HCT116 (cell line): ENCODE data around the gene TBL1X. TPM values are rescaled to one million over a fixed set of nuclear protein-coding genes. Genes with fewer than 3 reads are reported as not detected.

Experiments
- ATAC-seq: fragments of 200-7000 bp; cut with Tn5 transposase; 2 replicates; pipeline ENCODE4 v1.9.1; 2020; ENCODE audit warnings: mild to moderate bottlenecking, moderate library complexity
- BruUV-seq: library from RNA; stranded (reverse); fragments of 400-500 nt; replicated peaks from 2 replicates; lab custom pipeline; 2021; lab: Mats Ljungman, UMichigan
- CTCF ChIA-PET: fragments of 300-600 bp; sonication (Branson Sonifier 250); formaldehyde crosslinking; loops from one replicate; lab custom pipeline; 2021; ENCODE audit warnings: antibody characterized with exemption; lab: Charles Lee
- POLR2A ChIA-PET: fragments of 300-600, 350-600 bp; sonication (Branson Sonifier 250); formaldehyde crosslinking; loops from one replicate; lab custom pipeline; 2021; ENCODE audit warnings: antibody characterized with exemption; lab: Charles Lee
- RAD21 ChIA-PET, 2 experiments: fragments of 300-600 bp; sonication (Branson Sonifier 250); formaldehyde crosslinking; loops; one replicate each; lab custom pipeline; 2023; ENCODE audit warnings: low total read pairs in 2 of 2; ENCODE audit not compliant: uncharacterized antibody in 2 of 2, unreplicated experiment in 2 of 2, low non-redundant PET in 1 of 2; lab: Charles Lee
- DNase-seq: peaks from one replicate; pipeline ENCODE4 v3.0.0-alpha.2; 2010; ENCODE audit warnings: low read depth, low spot score
- H2AFZ ChIP-seq: fragments of 200-600 bp; shearing (Covaris generic), sonication (generic); 2 replicates; pipeline ENCODE4 v1.6.1; 2017; ENCODE audit warnings: low read depth, mixed run types, mixed read lengths, antibody characterized with exemption, low read length; ENCODE audit not compliant: poor library complexity, severe bottlenecking
- H3K27ac ChIP-seq: 2 replicates; pipeline ENCODE4 v1.5.1; 2012; ENCODE audit warnings: low read depth, low read length
- H3K27me3 ChIP-seq: fragments of 200-600 bp; sonication (generic); 2 replicates; pipeline ENCODE4 v1.6.1; 2016; ENCODE audit warnings: mixed run types, low read length, mixed read lengths; ENCODE audit not compliant: insufficient read depth
- H3K36me3 ChIP-seq, 2 experiments: fragments of 200-500 bp in 1 of 2; fragments of 200-600 bp in 1 of 2; sonication (Bioruptor generic) in 1 of 2; sonication (generic) in 1 of 2; 2 replicates each; pipeline versions ENCODE4 v1.5.1 to v1.6.1; 2014 to 2016; ENCODE audit warnings: low read length in 2 of 2, inconsistent platforms in 1 of 2, mixed read lengths in 1 of 2, mixed run types in 1 of 2; ENCODE audit not compliant: insufficient read depth in 2 of 2, control insufficient read depth in 1 of 2
- H3K4me1 ChIP-seq, 2 experiments: fragments of 200-600 bp in 1 of 2; sonication (generic) in 1 of 2; 2 replicates each; pipeline versions ENCODE4 v1.5.1 to v1.6.1; 2012 to 2017; ENCODE audit warnings: low read length in 2 of 2, inconsistent platforms in 1 of 2, mild to moderate bottlenecking in 1 of 2, mixed read lengths in 1 of 2, mixed run types in 1 of 2, moderate library complexity in 1 of 2; ENCODE audit not compliant: insufficient read depth in 2 of 2, control insufficient read depth in 1 of 2
- H3K4me2 ChIP-seq: fragments of 200-600 bp; sonication (generic); 2 replicates; pipeline ENCODE4 v1.6.1; 2017; ENCODE audit warnings: mixed run types, low read length, mixed read lengths
- H3K4me3 ChIP-seq, 2 experiments: fragments of 200-600 bp in 1 of 2; sonication (generic) in 1 of 2; replicated peaks in 1 of 2; 2 replicates each; pipeline ENCODE4 v1.5.1; 2011 to 2016; ENCODE audit warnings: low read length in 2 of 2, control low read depth in 1 of 2, low read depth in 1 of 2, mild to moderate bottlenecking in 1 of 2, mixed read lengths in 1 of 2, mixed run types in 1 of 2
- H3K79me2 ChIP-seq: fragments of 200-600 bp; sonication (generic); 2 replicates; pipeline ENCODE4 v1.6.1; 2017; ENCODE audit warnings: mild to moderate bottlenecking, mixed run types, low read length, moderate library complexity, mixed read lengths; ENCODE audit not compliant: insufficient read depth
- H3K9ac ChIP-seq: fragments of 200-600 bp; sonication (generic); 2 replicates; pipeline ENCODE4 v1.6.1; 2016; ENCODE audit warnings: low read length, mixed read lengths
- H3K9me2 ChIP-seq: fragments of 200-600 bp; sonication (generic), shearing (Covaris generic); 2 replicates; pipeline ENCODE4 v1.6.1; 2017; ENCODE audit warnings: mixed run types, mild to moderate bottlenecking, moderate library complexity; ENCODE audit not compliant: insufficient read depth
- H3K9me3 ChIP-seq, 2 experiments: fragments of 200-500 bp in 1 of 2; fragments of 200-600 bp in 1 of 2; sonication (Bioruptor generic) in 1 of 2; sonication (generic) in 1 of 2; 2 replicates each; pipeline ENCODE4 v1.6.1; 2014 to 2017; ENCODE audit warnings: low read length in 2 of 2, mixed read lengths in 2 of 2, inconsistent platforms in 1 of 2, low read depth in 1 of 2, mild to moderate bottlenecking in 1 of 2, mixed run types in 1 of 2, moderate library complexity in 1 of 2; ENCODE audit not compliant: control insufficient read depth in 1 of 2, insufficient read depth in 1 of 2
- H4K20me1 ChIP-seq: fragments of 200-600 bp; sonication (generic), shearing (Covaris generic); 2 replicates; pipeline ENCODE4 v1.6.1; 2017; ENCODE audit warnings: mixed run types, mild to moderate bottlenecking, moderate library complexity; ENCODE audit not compliant: insufficient read depth
- CBX3 ChIP-seq: IDR thresholded peaks from 2 replicates; pipeline ENCODE4 v1.6.1; 2012; ENCODE audit warnings: low read depth
- CEBPB ChIP-seq: IDR thresholded peaks from 2 replicates; pipeline ENCODE4 v1.6.1; 2012; ENCODE audit warnings: low read depth
- EGR1 ChIP-seq: IDR thresholded peaks from 2 replicates; pipeline ENCODE4 v1.6.1; 2012; ENCODE audit warnings: low read depth
- ELF1 ChIP-seq: IDR thresholded peaks from 2 replicates; pipeline ENCODE4 v1.6.1; 2012; ENCODE audit warnings: low read depth, borderline replicate concordance
- EZH2 ChIP-seq: fragments of 200-600 bp; sonication (generic); IDR thresholded peaks from 2 replicates; pipeline ENCODE4 v1.6.1; 2017; ENCODE audit warnings: antibody characterized with exemption, mixed run types
- EZH2phosphoT487 ChIP-seq: fragments of 200-600 bp; IDR thresholded peaks from 2 replicates; pipeline ENCODE4 v1.6.1; 2018; ENCODE audit warnings: antibody characterized with exemption, borderline replicate concordance
- JUND ChIP-seq: IDR thresholded peaks from 2 replicates; pipeline ENCODE4 v1.6.1; 2012
- MAX ChIP-seq: IDR thresholded peaks from 2 replicates; pipeline ENCODE4 v1.6.1; 2012
- POLR2A ChIP-seq: IDR thresholded peaks from 2 replicates; pipeline ENCODE4 v1.7.0; 2011; ENCODE audit warnings: borderline replicate concordance; ENCODE audit not compliant: insufficient read depth, insufficient read length; ENCODE audit errors: extremely low read depth
- SIN3A ChIP-seq: IDR thresholded peaks from 2 replicates; pipeline ENCODE4 v1.6.1; 2012; ENCODE audit warnings: low read depth
- SP1 ChIP-seq: IDR thresholded peaks from 2 replicates; pipeline ENCODE4 v1.6.1; 2012; ENCODE audit warnings: low read depth
- SRF ChIP-seq: IDR thresholded peaks from 2 replicates; pipeline ENCODE4 v1.6.1; 2012; ENCODE audit warnings: low read depth
- ZBTB33 ChIP-seq: IDR thresholded peaks from 2 replicates; pipeline ENCODE4 v1.6.1; 2011; ENCODE audit warnings: mild to moderate bottlenecking, low read length, moderate library complexity; ENCODE audit not compliant: insufficient replicate concordance; ENCODE audit errors: extremely low read depth
- ZNF274 ChIP-seq: fragments of 200-500 bp; sonication (Bioruptor generic); IDR thresholded peaks from 2 replicates; pipeline ENCODE4 v1.6.1; 2014; ENCODE audit warnings: mild to moderate bottlenecking, low read depth, low read length, inconsistent platforms
- intact Hi-C: fragments of 100-400 bp; cut with micrococcal nuclease; formaldehyde crosslinking; loops from 2 replicates; pipeline ENCODE4 v1.10.0; 2022
- total RNA-seq: library from RNA; stranded (reverse); gene quantifications from one replicate; pipeline ENCODE4 v1.2.1, GENCODE V29; 2021; ENCODE audit not compliant: unreplicated experiment
- TF ChIP-seq, protein P1 (sequence below): IDR thresholded peaks from 2 replicates; pipeline ENCODE4 v1.6.1; 2012
- TF ChIP-seq, protein P2 (sequence below), 3 experiments: fragments of 200-600 bp in 1 of 3; sonication (generic) in 1 of 3; IDR thresholded peaks in 2 of 3; conservative IDR thresholded peaks in 1 of 3; 2 replicates each; pipeline ENCODE4 v1.5.1; 2012 to 2017; ENCODE audit warnings: low read depth in 2 of 3, low read length in 2 of 3, antibody characterized with exemption in 1 of 3, borderline replicate concordance in 1 of 3, control low read depth in 1 of 3, mild to moderate bottlenecking in 1 of 3, mixed read lengths in 1 of 3, mixed run types in 1 of 3, moderate library complexity in 1 of 3; ENCODE audit not compliant: insufficient read depth in 1 of 3
- TF ChIP-seq, protein P3 (sequence below): IDR thresholded peaks from 2 replicates; pipeline ENCODE4 v1.6.1; 2012; ENCODE audit warnings: low read depth

TBL1X gene
- total RNA-seq, 1 experiment from 2014 or later: 37.8 TPM

DNA sequence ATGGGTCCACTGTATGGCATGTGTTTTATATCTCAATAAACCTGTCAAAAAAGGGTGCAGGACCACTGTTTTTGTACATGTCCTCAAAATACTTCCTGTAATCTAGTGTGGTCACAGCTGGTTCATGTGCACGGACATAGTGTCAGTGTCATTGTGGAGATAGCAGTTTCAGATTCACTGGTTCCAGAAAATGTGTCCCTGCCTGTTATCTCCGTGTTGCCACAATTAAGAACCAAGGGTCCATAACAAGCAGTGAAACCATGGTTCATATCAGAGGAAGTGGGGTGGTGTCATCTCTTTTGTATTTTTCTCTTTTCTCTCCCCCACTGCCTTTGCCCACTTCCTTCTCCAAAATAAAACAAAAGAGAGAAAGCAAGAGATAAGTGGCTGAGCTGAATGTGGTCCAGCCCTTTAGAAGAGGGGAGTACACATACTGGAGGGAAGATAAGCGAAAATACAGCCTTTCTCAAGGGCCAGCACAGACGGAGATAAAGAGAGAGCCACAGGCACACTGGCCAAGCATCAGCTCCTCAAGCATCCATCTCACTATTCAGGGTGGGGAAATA lies 51.2 kb downstream of the TBL1X start:
- Histone ChIP-seq H3K4me2 (no peak overlapping the region), H3K9me2 (no peaks in the 10 kb centered on the region), H3K4me3 (no peak overlapping the region), H3K9ac (no peak overlapping the region), H2AFZ (no peak overlapping the region), H3K9me3 (no peaks in the 10 kb centered on the region), H3K27ac (no peak overlapping the region), H3K79me2 (no peaks in the 10 kb centered on the region), H3K4me1 (no peaks in the 10 kb centered on the region), H3K27me3 (no peaks in the 10 kb centered on the region), H3K36me3 (no peaks in the 10 kb centered on the region), H4K20me1 (no peaks in the 10 kb centered on the region)
- ChIA-PET CTCF (no interaction called here), POLR2A (no interaction called here), RAD21 (no interaction called here)
- intact Hi-C loops: no loop called here
- TF ChIP-seq, protein P1, sequence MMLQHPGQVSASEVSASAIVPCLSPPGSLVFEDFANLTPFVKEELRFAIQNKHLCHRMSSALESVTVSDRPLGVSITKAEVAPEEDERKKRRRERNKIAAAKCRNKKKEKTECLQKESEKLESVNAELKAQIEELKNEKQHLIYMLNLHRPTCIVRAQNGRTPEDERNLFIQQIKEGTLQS: no peak
- no peak for TF ChIP-seq JUND
- TF ChIP-seq ZBTB33: no peak
- TF ChIP-seq SIN3A: no peak
- no peak for TF ChIP-seq EGR1
- TF ChIP-seq ZNF274: no peak
- TF ChIP-seq, protein P2, sequence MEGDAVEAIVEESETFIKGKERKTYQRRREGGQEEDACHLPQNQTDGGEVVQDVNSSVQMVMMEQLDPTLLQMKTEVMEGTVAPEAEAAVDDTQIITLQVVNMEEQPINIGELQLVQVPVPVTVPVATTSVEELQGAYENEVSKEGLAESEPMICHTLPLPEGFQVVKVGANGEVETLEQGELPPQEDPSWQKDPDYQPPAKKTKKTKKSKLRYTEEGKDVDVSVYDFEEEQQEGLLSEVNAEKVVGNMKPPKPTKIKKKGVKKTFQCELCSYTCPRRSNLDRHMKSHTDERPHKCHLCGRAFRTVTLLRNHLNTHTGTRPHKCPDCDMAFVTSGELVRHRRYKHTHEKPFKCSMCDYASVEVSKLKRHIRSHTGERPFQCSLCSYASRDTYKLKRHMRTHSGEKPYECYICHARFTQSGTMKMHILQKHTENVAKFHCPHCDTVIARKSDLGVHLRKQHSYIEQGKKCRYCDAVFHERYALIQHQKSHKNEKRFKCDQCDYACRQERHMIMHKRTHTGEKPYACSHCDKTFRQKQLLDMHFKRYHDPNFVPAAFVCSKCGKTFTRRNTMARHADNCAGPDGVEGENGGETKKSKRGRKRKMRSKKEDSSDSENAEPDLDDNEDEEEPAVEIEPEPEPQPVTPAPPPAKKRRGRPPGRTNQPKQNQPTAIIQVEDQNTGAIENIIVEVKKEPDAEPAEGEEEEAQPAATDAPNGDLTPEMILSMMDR (IDR thresholded peaks at IDR 0.05 in 2 of 3, conservative IDR thresholded peaks at IDR 0.05 in 1 of 3; ENCODE audit: borderline replicate concordance in 1 of 3, insufficient read depth in 1 of 3, low read depth in 2 of 3, low read length in 2 of 3): no peak
- TF ChIP-seq POLR2A: no peak
- no peak for TF ChIP-seq CBX3
- no peak for TF ChIP-seq CEBPB
- no peak for TF ChIP-seq SP1
- no peak for TF ChIP-seq ELF1
- TF ChIP-seq SRF: no peak
- no peak for TF ChIP-seq EZH2phosphoT487
- TF ChIP-seq, protein P3, sequence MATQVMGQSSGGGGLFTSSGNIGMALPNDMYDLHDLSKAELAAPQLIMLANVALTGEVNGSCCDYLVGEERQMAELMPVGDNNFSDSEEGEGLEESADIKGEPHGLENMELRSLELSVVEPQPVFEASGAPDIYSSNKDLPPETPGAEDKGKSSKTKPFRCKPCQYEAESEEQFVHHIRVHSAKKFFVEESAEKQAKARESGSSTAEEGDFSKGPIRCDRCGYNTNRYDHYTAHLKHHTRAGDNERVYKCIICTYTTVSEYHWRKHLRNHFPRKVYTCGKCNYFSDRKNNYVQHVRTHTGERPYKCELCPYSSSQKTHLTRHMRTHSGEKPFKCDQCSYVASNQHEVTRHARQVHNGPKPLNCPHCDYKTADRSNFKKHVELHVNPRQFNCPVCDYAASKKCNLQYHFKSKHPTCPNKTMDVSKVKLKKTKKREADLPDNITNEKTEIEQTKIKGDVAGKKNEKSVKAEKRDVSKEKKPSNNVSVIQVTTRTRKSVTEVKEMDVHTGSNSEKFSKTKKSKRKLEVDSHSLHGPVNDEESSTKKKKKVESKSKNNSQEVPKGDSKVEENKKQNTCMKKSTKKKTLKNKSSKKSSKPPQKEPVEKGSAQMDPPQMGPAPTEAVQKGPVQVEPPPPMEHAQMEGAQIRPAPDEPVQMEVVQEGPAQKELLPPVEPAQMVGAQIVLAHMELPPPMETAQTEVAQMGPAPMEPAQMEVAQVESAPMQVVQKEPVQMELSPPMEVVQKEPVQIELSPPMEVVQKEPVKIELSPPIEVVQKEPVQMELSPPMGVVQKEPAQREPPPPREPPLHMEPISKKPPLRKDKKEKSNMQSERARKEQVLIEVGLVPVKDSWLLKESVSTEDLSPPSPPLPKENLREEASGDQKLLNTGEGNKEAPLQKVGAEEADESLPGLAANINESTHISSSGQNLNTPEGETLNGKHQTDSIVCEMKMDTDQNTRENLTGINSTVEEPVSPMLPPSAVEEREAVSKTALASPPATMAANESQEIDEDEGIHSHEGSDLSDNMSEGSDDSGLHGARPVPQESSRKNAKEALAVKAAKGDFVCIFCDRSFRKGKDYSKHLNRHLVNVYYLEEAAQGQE: no peak
- no peak for TF ChIP-seq EZH2
- TF ChIP-seq MAX: no peak
- ATAC-seq (no peak), DNase-seq (no peak)
- no TSS peak for BruUV-seq
